GM19238 (cell line): Measurements from ENCODE around the gene CNKSR3.

ENCODE experiments used
- DNase-seq: peaks from one replicate; pipeline ENCODE4 v3.0.0; 2011; ENCODE audit warnings: low spot score; ENCODE audit not compliant: insufficient read length

The CNKSR3 gene

DNA sequence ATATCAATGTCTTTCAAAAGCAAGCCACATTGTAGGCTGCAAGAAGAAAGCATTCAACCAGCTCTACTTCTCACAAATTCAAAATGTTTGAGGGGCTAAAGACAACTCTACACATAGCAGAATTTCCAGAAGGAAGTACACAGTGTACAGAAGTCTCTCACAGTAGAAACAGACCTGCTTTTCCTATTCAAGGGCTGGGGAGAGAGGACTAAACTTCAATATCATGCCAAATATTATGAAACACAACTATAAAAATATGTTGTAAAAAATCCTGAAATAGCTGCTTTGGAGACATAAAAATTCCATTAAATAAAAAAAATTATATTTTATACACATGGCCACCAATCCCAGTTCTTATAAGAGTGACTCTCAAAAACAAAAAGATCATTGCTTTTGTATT is 83.0 kb downstream of the CNKSR3 start:
- DNase-seq = no peak

DNA sequence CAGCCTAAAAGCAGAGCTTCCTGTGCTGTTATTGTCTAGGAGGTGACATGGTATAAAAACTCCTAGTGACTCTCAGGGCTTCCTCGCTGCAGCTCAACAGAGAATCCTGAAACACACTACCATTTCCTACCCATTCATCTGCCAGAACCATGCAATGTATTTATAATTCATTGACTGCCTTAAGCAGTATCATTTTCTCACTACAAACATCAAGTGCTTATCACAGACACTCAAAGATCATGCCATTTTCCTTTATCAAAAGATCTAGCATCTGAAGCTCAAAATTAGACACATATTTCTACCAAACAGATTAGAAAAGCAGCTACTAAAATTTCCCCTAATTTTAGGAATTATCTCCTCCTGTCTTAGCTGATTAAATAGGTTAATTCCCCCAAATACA is 83.5 kb downstream of the CNKSR3 start:
- DNase-seq = no peak

DNA sequence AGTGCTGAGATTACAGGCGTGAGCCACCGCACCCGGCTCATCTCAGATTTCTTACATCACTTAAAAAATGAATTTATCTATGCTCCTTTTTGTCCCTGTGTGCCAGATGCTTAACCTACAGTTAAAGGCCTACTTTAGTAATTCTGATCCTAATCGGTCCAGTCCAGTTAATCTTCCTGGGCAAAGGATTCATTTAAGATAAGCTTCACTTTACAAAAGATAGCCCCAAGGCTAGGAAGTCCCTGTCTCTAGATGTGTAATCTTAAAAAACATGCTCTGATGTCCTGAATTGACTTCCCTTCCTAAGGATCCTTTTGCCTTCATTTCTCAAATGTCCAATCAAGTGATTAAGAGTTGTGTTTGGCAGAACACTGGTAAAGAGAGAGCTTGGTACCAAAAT is 85.5 kb downstream of the CNKSR3 start:
- DNase-seq = no peak

DNA sequence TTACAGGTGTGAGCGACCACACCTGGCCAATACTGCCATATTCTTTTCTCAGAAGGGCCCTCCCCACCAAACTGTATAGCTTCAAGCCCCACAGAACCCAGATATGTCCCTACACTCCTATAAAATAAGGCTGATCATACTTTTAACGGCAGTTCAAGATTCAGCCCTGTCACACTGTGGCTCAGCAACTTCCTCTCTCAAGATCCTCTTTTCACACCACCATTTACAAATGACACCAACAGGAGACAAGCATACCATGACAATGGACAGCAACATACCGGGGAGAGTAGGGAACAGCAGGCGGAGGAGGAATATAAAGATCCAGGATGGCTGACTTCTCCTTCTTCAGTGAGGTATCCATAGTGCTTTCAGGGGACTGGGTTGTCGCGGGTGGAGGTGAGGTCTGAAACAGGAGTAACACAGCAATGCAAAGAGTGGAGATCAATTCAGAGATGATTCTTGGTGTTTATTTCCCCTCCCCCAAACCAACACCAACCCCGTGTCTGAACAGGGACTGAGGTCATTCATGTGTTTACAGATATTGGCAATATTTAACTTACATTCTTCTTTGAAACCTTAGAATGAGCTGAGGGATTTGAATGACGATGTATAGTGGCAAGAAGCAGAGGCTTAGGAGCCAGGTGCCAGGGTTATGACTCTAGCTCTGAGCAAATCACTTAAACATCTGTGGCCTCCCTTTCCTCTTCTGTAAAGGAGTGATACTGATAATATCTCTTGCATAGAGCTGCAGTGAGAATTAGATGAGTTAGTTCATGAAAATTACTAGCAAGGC is 96.3 kb downstream of the CNKSR3 start:
- peak; percentile 11 for DNase-seq

DNA sequence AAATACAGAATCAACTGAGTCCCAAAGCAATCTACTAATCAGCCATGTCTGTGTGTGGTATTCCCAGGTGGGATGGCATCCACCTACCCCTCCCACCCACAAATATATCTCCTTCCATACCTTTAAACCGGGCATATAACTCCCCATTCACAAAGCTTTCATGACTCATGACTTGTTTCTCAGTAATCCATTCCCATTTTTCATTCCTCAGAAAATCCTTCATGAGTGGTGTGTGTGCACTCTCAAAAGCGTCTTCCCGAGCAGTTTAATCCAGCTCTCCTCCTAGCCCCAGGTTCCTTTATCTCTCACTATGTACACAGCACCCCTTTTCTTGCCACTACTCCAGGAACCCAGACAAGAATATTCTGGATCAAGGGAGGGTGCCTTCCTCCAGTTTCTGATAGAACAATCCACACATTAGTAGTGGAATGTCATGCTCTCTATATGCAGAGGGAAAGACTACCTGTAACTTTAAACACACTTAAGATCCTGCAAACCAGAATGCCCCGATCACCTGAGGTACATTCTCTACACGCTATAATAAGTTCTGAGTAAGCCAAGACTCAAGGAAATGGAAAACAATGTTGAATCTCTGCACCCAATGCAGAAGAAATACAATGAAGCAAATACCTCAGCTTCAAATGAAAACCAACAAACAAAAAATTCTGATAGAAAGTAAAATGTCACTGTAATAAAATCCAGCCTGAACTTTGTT is 98.2 kb downstream of the CNKSR3 start:
- no peak for DNase-seq

DNA sequence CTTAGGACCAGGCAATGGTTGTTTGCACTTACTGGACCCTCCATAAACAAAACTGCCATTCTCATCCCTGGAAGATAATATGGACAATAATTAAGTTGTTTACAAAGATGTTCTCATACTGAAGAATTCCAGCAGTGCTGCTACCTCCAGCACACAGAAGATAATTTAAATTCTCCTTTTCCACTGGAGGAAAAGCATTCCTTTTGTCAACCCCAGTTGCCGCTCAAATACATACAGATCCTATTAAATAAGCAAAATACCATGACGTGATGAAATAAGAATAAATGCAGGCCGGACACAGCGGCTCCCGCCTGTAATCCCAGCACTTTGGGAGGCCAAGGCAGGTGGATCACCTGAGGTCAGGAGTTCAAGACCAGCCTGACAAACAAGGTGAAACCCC is 99.4 kb downstream of the CNKSR3 start:
- DNase-seq = no peak

DNA sequence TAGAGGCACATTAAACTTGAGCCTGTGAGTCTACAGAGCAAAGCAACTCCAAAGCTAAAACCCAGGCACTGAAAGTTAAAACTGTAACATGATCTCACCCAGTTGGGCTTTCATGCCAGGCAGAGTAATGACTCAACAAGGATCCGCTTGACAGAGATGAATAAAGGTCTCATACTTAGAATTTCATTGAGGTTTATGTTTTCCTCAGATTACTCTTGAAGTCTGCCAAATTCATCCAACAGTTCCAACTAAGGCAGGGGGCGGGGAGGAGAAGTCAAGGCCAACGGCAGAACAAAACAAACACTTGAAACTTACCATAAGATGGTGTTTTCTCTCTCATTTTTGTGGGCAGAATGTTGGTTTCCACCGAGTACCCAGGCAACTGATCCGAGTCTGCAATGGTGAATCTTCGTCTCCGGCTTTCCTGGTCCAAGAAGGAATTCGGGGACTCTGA is 99.8 kb downstream of the CNKSR3 start:
- DNase-seq = no peak

DNA sequence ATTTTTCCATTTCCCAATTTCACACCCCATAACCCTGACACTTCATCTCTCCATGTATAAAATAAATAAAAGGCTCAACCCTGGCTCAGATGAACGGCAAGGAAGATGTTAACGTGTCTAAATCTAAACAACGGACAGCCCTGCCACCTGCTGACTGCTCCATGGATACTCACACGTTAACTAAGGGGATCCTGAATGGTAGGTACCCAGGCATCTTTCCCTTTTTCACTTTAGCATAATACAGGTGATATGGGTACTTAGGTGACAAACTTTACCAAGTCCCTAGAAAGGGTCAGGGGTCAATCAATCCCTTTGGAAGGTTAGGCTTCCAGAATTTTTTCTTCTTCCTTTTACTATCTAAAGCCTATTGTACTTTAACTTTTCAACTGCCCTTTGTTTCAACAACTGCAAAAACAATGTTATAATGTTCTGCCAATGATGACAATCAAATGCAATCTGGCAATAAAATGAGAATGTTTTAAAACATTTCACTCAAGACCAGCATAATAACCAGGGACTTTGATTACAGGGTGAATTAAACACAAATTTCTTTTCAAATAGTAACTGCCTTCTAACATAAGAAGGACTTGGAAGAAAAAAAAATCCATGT is 101.5 kb downstream of the CNKSR3 start:
- no peak for DNase-seq

DNA sequence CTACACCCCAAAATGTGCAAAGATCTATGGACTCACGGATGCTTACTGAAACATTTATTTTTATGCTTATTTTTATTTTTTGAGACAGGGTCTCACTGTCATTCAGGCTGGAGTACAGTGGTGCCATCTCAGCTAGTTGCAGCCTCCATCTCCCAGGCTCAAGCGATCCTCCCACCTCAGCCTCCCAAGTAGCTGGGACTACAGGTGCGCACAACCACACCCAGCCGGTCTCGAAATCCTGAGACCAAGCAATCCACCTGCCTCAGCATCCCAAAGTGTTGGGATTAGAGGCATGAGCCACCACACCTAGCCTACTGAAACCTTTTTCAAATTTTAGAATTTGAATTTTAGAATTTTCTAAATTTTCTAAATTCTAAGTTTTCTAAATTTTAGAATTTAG is 103.0 kb downstream of the CNKSR3 start:
- DNase-seq = no peak

DNA sequence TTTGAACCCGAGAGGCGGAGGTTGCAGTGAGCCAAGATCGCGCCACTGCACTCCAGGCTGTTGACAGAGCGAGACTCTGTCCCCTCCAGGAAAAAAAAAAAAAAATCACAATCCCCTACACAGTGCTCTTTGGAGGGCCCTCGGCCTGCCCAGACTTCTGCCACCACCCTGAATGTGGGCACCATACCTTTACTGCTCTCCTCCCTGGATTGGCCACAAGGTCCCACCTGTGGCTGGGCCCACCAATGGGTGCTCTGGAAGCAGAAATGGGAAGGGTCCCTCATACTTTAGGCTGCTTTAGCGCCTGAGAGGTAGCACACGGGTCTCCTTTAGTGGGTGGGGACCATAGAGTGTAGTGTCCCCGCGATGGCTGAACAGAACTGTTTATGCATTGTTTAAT is 103.6 kb downstream of the CNKSR3 start:
- no peak for DNase-seq

DNA sequence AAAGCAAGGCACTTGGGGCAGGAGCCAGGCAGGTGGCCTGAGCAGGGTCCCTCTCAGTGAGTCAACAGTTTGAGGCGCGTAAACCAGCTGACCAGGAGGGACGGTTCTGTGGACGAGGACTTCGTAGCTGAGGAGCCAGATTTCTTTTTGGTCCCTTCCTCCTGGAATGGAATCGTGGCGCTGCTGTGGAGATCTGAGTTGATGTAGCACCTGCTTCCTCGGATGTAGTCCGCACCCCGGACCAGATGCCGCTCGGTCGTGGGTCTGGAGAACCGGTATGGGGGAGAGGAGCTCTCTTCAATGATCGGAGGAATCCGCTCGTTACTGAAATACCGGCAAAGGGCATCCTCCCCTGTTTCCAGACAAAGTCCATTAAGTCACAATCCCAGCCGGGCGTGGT is 104.2 kb downstream of the CNKSR3 start:
- no peak for DNase-seq

DNA sequence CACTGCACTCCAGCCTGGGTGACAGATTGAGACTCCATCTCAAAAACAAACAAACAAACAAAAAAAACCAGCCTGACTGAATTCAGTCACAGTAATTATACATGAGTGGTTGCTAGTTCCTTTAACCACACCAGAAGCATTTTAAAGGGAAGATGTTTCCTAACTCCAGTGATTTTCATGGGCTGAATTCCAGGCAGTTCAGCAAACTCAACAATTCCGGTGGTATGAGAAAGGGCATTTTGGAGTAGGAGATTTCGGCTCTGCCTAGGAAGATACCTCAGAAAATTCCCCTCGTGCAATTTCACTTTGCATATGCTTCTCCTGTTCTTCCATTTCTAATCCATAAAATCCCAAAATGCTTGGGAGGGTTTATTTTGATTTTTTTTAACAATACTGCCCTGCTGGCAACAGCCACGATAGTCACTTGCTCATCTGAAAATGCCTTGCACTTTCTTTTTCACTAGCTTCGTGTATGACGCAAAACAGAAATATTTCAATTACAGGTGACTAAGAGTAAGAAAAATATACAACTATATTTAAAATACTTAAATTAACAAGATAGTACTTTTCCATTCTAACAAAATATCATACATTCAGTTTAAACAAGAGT is 105.6 kb downstream of the CNKSR3 start:
- DNase-seq = no peak

DNA sequence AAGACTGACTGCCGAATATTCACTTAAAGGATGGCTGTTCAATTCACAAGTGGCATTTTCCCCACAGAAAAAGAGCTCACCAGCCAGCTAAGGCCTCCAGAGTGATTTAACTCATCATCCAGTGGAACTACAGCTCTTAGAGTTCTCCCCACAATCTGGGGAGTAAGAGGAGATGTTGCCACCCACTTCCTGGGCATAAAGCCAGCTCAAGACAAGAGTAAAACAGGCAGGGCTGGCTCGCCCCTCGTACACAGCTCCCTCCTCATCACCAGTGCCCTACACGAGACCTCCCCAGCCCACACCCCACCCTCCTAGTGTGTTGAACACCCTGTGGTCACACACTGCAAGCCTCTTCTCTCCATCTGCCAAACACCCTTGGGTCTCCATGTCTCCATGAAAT is 106.7 kb downstream of the CNKSR3 start:
- DNase-seq = no peak

DNA sequence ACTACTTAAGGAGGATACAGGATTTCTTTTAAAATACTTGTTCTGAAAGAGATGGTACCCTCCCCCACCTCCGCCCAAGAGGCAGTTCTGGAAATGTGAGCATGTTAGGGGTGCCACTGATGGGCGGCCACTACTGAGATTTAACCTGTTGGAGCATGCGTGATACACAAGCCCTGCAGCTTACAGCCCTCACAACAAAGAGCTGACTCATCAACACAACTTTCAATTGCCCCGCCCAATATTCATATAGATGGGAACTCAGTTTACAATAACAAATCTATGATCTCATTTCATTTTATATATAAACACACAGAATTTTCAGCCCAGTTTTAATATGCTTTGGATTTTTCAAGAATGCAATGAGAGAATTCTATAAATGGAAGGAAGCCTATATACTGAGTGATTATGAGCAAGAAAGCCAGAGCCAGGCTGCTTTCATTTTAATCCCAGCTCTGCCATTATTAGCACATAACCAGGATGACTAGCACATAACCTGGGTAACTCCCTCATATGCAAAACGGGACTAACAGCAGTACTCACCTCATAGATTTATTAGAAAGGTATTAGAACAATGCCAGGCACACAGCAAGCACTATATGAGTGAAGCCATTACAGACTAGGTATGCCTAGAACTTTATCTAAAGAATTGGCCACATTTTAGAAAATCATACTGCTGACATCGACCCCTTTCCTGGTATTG is 108.3 kb downstream of the CNKSR3 start:
- DNase-seq = no peak

DNA sequence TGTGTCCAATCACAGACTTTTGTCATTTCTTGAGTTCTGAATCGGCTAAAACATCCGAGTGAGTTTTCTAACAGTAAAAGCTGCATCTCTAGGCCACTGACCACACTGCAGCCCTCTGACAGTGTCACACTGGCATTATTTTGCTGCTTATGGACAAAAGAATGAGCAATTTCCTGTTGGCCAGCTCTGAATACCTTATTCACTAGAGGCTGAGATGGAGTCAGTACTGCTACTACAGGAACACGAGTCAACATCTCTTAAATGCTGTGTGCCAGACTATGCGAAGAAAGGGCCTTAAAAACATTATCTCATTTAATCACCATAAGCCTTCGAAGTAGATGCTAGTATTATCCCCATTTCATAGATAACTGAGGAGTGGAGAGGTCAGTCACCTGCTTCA is 111.4 kb downstream of the CNKSR3 start:
- no peak for DNase-seq

DNA sequence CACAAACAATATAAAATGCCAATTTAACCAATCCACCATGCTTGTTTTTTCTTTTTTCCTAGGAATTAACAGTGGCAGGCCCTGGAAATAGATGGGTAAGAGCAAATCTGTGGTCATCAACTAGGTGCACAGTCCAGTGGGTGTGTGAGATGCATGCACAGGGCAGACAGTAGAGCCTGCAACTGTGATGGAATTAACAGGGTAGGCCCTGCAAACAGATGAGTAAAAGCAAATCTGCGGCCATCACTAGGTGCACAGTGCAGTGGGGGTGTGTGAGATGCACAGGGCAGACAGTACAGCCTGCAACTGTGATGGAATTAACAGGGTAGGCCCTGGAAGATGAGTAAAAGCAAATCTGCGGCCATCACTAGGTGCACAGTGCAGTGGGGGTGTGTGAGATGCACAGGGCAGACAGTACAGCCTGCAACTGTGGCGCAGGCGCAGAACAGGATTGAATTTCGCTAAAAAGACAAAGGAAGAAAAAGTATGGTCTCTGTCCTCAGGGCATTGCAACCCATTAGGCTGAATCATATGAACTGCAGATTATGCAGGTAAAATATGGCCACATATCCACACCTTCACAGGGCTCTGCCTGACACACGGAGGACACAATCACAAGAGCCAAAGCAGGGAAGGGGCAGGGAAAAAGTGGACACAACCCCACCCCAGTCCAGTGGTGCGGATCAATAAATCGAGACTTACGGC is 112.8 kb downstream of the CNKSR3 start:
- no peak for DNase-seq

DNA sequence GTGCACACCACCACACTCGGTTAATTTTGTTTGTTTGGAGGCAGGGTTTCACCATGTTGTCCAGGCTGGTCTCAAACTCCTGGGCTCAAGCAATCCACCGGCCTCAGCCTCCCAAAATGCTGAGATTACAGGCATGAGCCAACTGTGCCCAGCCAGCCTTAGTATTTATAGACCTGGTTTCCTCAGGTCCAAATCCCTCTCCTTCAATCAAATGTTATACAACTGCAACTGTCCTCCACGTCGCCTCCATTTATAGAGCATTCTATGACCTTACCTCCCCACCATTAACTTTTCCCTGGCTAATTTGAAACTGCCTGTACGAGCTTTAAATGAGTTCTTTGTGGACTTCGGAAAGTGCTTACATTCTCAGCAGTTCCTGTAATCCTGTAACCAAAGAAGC is 114.6 kb downstream of the CNKSR3 start:
- no peak for DNase-seq

DNA sequence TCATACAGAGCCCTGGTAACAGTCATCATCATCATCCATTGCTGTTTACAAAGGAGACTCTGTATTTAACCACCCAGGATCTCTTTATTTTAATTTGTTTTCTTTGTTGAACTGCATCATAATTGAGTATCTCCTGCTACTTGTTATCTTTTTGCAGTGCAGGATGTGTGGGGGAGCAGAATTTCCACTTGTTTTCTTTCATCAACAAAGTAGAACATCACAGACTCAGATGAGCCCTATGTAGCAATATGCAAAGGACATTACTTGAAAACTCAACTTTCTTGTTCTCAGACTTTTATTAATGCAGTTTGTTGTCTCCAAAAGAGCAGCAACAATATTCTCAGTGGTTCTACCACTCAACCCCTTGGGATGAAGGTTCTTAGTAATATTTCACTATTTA is 115.2 kb downstream of the CNKSR3 start:
- no peak for DNase-seq

DNA sequence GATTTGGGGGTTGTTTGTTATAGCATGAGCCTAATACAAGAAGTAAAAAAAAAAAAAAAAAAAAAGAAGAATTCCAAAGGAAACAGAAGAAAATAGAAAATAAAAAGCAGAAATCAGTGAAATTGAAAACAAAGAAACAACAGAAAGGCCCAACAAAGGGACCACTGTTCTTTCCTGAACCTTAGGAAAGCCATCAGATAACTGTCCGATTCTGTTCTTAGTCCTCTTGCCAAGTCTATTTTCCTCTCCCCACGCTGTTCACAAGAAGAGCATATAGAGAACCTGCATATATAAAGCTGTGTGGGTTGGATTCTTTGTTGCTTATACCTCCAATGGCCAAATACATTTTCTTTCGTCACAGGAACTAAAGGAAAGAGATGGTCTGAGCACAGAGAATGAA is 115.9 kb downstream of the CNKSR3 start:
- DNase-seq = no peak

DNA sequence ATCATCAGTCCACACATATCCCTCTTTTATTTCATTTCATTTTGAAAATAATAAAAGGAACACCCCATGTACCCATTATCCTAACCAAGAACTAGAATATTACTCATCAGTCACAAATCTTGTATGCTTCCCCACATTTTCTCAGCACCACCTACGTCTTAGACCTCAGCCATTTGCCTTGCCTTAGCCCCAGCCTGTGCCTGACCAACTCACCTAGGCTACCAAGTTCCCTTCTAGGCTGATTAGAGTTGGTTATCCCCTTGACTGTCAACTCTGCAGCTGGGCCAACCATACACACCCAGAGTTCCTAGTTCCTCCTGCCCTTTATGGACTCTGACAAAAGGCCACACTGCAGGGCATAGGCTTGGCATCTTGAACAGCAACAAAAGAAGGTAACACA is 120.5 kb downstream of the CNKSR3 start:
- DNase-seq = no peak

DNA sequence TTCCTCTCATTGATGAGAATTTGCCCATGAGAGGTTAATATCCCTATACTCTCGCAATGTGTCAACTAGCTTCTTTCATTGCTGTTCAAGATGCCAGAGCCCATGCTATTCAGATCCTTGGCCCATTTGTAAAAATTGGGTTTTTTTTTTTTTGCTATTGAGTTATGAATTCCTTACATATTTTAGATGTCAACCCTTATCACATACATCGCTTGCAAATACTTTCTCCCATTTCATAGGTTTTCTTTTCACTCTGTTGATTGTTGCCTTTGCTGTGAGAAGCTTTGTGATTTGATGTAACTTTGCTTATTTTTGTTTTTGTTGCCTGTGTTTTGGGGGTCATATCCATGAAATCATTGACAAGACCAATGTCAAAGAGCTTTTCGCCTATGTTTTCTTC is 121.7 kb downstream of the CNKSR3 start:
- no peak for DNase-seq
